Skeletal muscle tissue (tissue), 4 donors: ENCODE data around the gene TEX14. TPM values are rescaled to one million over a fixed set of nuclear protein-coding genes. Genes with fewer than 3 reads are reported as not detected.

Experiments
- H3K27ac ChIP-seq: one replicate; pipeline ENCODE4 v1.7.0; 2013; ENCODE audit warnings: mild to moderate bottlenecking, low read depth, low read length, inconsistent platforms
- H3K27me3 ChIP-seq, 3 donors: one replicate each; pipeline ENCODE4 v1.7.0; 2013; ENCODE audit warnings: low read length in 3 of 3; ENCODE audit not compliant: control insufficient read depth in 3 of 3, insufficient read depth in 3 of 3
- H3K36me3 ChIP-seq, 3 donors: one replicate each; pipeline ENCODE4 v1.7.0; 2013; ENCODE audit warnings: low read length in 3 of 3; ENCODE audit not compliant: control insufficient read depth in 3 of 3, insufficient read depth in 3 of 3
- H3K4me1 ChIP-seq, 3 donors: one replicate each; pipeline ENCODE4 v1.7.0; 2013; ENCODE audit warnings: low read length in 3 of 3, mild to moderate bottlenecking in 3 of 3; ENCODE audit not compliant: control insufficient read depth in 3 of 3, insufficient read depth in 3 of 3
- H3K4me3 ChIP-seq, 3 donors: one replicate each; pipeline ENCODE4 v1.7.0; 2013; ENCODE audit warnings: low read length in 3 of 3
- H3K9ac ChIP-seq, 3 donors: one replicate each; pipeline ENCODE4 v1.7.0; 2013; ENCODE audit warnings: low read length in 3 of 3, mild to moderate bottlenecking in 3 of 3, moderate library complexity in 2 of 3, low read depth in 1 of 3
- H3K9me3 ChIP-seq, 3 donors: one replicate each; pipeline ENCODE4 v1.7.0; 2013; ENCODE audit warnings: low read length in 3 of 3; ENCODE audit not compliant: control insufficient read depth in 3 of 3
- total RNA-seq: library from RNA; depleted of rRNA; stranded (reverse); fragments of >200 nt; gene quantifications from one replicate; pipeline ENCODE4 v1.2.3, GENCODE V29; 2014
- donor health status: Osteomylitis.

TEX14 gene
- total RNA-seq, 1 donor from 2014 or later, result under 0.01 TPM

DNA sequence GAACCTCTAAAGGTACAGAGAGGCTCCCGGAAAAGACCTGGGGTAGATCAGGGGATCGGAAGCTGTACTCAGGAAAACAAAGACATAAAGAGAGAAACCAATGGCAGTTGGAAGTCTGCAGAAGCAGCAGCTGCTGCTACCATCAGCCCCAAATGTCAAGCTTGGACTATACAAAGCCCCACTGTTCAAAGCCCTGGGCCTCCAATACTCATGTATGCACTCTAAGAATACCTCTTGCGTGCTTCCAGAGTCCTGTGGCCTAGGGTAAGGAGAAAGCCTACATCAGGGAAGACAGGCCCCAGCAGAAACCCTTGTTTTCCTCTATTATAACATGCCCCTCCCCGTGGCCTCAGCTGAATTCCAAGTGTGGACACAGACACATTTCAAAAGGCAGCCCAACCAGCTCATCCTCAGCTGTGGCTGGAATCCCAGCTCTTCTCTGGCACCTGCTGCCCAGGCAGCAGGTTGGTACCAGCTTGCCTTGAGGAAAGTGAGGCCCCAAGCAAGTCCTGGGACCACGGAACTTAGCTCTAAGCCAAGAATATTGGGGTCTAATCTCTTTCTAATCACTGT is 158.1 kb downstream of the TEX14 start:
- no peak overlapping the region for H3K4me3 ChIP-seq
- H3K27ac ChIP-seq, result no peak overlapping the region
- H3K36me3 ChIP-seq, result no peaks in the 10 kb centered on the region
- H3K4me1 ChIP-seq, result peaks cover 10 to 24% (median 20%) of the 10 kb centered on the region in 3 donors
- no peaks in the 10 kb centered on the region for H3K9me3 ChIP-seq
- no peak overlapping the region for H3K9ac ChIP-seq
- peaks cover 0 to 3% (median 3%) of the 10 kb centered on the region in 3 donors for H3K27me3 ChIP-seq

GRCh38 chr17:58532555-58532951 is 159.3 kb downstream of the TEX14 start:
- Histone ChIP-seq H3K27ac (no peak overlapping the region), H3K4me1 (peaks cover 10 to 19% (median 19%) of the 10 kb centered on the region in 3 donors), H3K9ac (peak overlapping the region; percentile 50 to 81 (median 72))

GRCh38 chr17:58531661-58532554 is 159.9 kb downstream of the TEX14 start:
- H3K9ac ChIP-seq, result peak overlapping the region; percentile 50 to 81 (median 72)
- no peaks in the 10 kb centered on the region for H3K36me3 ChIP-seq
- no peaks in the 10 kb centered on the region for H3K9me3 ChIP-seq
- peak overlapping the region; percentile 59 to 77 (median 74) for H3K4me3 ChIP-seq
- H3K4me1 ChIP-seq, result peaks cover 10 to 22% (median 19%) of the 10 kb centered on the region in 3 donors
- peak overlapping the region; percentile 0 for H3K27ac ChIP-seq
- H3K27me3 ChIP-seq, result peaks cover 0 to 3% (median 3%) of the 10 kb centered on the region in 3 donors

More at GRCh38 chr17:58532555-58532951, 159.3 kb downstream of the TEX14 start:
- H3K27me3 ChIP-seq, result peaks cover 0 to 3% (median 3%) of the 10 kb centered on the region in 3 donors
- no peaks in the 10 kb centered on the region for H3K36me3 ChIP-seq
- peak overlapping the region; percentile 59 to 74 (median 69) for H3K4me3 ChIP-seq
- H3K9me3 ChIP-seq, result no peaks in the 10 kb centered on the region

- H3K9ac ChIP-seq, result peak overlapping the region; percentile 11 to 81 (median 40)
- H3K9me3 ChIP-seq, result no peaks in the 10 kb centered on the region
- H3K27me3 ChIP-seq, result peaks cover 0 to 3% (median 0%) of the 10 kb centered on the region in 3 donors
- H3K27ac ChIP-seq, result peak overlapping the region; percentile 0
- H3K4me3 ChIP-seq, result peak overlapping the region; percentile 48 to 77 (median 74)
- no peaks in the 10 kb centered on the region for H3K36me3 ChIP-seq
- peaks cover 11 to 24% (median 22%) of the 10 kb centered on the region in 3 donors for H3K4me1 ChIP-seq
Measured at GRCh38 chr17:58531122-58531521, 160.7 kb downstream of the TEX14 start.

GRCh38 chr17:58530655-58531054 is 161.2 kb downstream of the TEX14 start:
- Histone ChIP-seq H3K27me3 (peaks cover 0 to 3% (median 0%) of the 10 kb centered on the region in 3 donors), H3K36me3 (no peaks in the 10 kb centered on the region), H3K9me3 (no peaks in the 10 kb centered on the region), H3K9ac (peak overlapping the region in 1 of 3 donors; percentile 81), H3K4me3 (peak overlapping the region in 2 of 3 donors; percentile 48 to 77), H3K27ac (peak overlapping the region; percentile 0), H3K4me1 (peaks cover 15 to 27% (median 22%) of the 10 kb centered on the region in 3 donors)

GRCh38 chr17:58529275-58529674 is 162.6 kb downstream of the TEX14 start:
- H3K27ac ChIP-seq, result peak overlapping the region; percentile 22
- no peaks in the 10 kb centered on the region for H3K9me3 ChIP-seq
- H3K27me3 ChIP-seq, result no peaks in the 10 kb centered on the region
- H3K36me3 ChIP-seq, result no peaks in the 10 kb centered on the region
- H3K9ac ChIP-seq, result no peak overlapping the region
- H3K4me3 ChIP-seq, result no peak overlapping the region
- H3K4me1 ChIP-seq, result peaks cover 22 to 33% (median 30%) of the 10 kb centered on the region in 3 donors

- peaks cover 22 to 30% (median 30%) of the 10 kb centered on the region in 3 donors for H3K4me1 ChIP-seq
- H3K27me3 ChIP-seq, result no peaks in the 10 kb centered on the region
- peak overlapping the region in 2 of 3 donors; percentile 25 to 55 for H3K9ac ChIP-seq
- no peaks in the 10 kb centered on the region for H3K9me3 ChIP-seq
- H3K27ac ChIP-seq, result peak overlapping the region; percentile 38
- H3K4me3 ChIP-seq, result peak overlapping the region in 2 of 3 donors; percentile 35 to 48
- H3K36me3 ChIP-seq, result no peaks in the 10 kb centered on the region
Measured at GRCh38 chr17:58528443-58528842, 163.4 kb downstream of the TEX14 start.

- no peaks in the 10 kb centered on the region for H3K27me3 ChIP-seq
- H3K4me3 ChIP-seq, result peak overlapping the region in 1 of 3 donors; percentile 14
- no peaks in the 10 kb centered on the region for H3K36me3 ChIP-seq
- H3K9me3 ChIP-seq, result no peaks in the 10 kb centered on the region
- peak overlapping the region in 1 of 3 donors; percentile 25 for H3K9ac ChIP-seq
- peaks cover 22 to 30% (median 30%) of the 10 kb centered on the region in 3 donors for H3K4me1 ChIP-seq
- H3K27ac ChIP-seq, result peak overlapping the region; percentile 36
Measured at GRCh38 chr17:58527949-58528348, 163.9 kb downstream of the TEX14 start.

DNA sequence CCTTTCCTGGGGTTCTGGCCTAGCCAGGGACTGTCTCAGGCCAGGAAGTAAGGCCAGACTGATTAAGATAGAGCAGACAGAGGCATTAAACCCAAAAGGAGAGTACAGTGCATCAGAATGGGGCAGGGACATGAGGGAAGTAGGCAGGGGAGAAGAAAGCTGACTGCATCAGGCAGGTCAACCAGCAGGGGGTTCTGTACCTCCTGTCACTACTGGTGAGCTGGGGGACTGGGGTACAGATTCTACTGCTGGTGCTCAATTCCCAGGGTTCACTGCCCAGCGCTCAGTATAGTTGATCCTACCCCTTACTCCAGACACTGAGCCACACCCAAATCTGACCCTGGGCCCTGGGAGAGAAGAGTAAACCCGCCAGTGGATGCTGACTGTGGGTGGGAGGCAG is 164.5 kb downstream of the TEX14 start:
- Histone ChIP-seq H3K27me3 (no peaks in the 10 kb centered on the region), H3K4me1 (peaks cover 21 to 26% (median 26%) of the 10 kb centered on the region in 3 donors), H3K9ac (no peak overlapping the region)

More for the DNA sequence above, 164.5 kb downstream of the TEX14 start:
- no peaks in the 10 kb centered on the region for H3K36me3 ChIP-seq
- peak overlapping the region; percentile 2 for H3K27ac ChIP-seq
- H3K9me3 ChIP-seq, result no peaks in the 10 kb centered on the region
- H3K4me3 ChIP-seq, result no peak overlapping the region
